ENCODE results near the gene PCDH9.

GRCh38 chr13:67230404-67231288, 510 bp upstream of the PCDH9 start:
- TF ChIP-seq POLR2A (IDR thresholded peaks at IDR 0.05), result no peak
- TF ChIP-seq, protein P1, sequence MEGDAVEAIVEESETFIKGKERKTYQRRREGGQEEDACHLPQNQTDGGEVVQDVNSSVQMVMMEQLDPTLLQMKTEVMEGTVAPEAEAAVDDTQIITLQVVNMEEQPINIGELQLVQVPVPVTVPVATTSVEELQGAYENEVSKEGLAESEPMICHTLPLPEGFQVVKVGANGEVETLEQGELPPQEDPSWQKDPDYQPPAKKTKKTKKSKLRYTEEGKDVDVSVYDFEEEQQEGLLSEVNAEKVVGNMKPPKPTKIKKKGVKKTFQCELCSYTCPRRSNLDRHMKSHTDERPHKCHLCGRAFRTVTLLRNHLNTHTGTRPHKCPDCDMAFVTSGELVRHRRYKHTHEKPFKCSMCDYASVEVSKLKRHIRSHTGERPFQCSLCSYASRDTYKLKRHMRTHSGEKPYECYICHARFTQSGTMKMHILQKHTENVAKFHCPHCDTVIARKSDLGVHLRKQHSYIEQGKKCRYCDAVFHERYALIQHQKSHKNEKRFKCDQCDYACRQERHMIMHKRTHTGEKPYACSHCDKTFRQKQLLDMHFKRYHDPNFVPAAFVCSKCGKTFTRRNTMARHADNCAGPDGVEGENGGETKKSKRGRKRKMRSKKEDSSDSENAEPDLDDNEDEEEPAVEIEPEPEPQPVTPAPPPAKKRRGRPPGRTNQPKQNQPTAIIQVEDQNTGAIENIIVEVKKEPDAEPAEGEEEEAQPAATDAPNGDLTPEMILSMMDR (IDR thresholded peaks at IDR 0.05), result peak in 1 of 3 experiments; percentile 21
